Smooth muscle cell (in vitro differentiated cells): ENCODE data around the gene ERGIC3. TPM values are rescaled to one million over a fixed set of nuclear protein-coding genes. Genes with fewer than 3 reads are reported as not detected.
A peak's percentile ranks its signal among the peaks of the same experiment; 100 is the strongest.

Source experiments
- DNase-seq: peaks from one replicate; lab custom pipeline; 2025; ENCODE audit not compliant: unreplicated experiment; lab: John Stamatoyannopoulos, UW
- H2AFZ ChIP-seq: fragments of 200-600 bp; sonication (generic); 2 replicates; pipeline ENCODE4 v1.6.0; 2016; ENCODE audit warnings: antibody characterized with exemption, low read depth, mild to moderate bottlenecking
- H3F3A ChIP-seq: fragments of 200-600 bp; sonication (generic); 2 replicates; pipeline ENCODE4 v1.6.0; 2017; ENCODE audit warnings: antibody characterized with exemption, low read depth
- H3K27ac ChIP-seq: fragments of 200-600 bp; sonication (generic); 2 replicates; pipeline ENCODE4 v1.5.1; 2016; ENCODE audit warnings: low read depth, mild to moderate bottlenecking
- H3K27me3 ChIP-seq: fragments of 200-600 bp; sonication (generic); 2 replicates; pipeline ENCODE4 v1.6.1; 2016; ENCODE audit warnings: low read depth, mild to moderate bottlenecking
- H3K36me3 ChIP-seq: fragments of 200-600 bp; sonication (generic); 2 replicates; pipeline ENCODE4 v1.5.1; 2016; ENCODE audit warnings: low read depth
- H3K4me1 ChIP-seq: fragments of 200-600 bp; sonication (generic); 2 replicates; pipeline ENCODE4 v1.5.1; 2016; ENCODE audit warnings: low read depth
- H3K4me2 ChIP-seq: fragments of 200-600 bp; sonication (generic); 2 replicates; pipeline ENCODE4 v1.6.0; 2016; ENCODE audit warnings: mild to moderate bottlenecking
- H3K4me3 ChIP-seq: fragments of 200-600 bp; sonication (generic); 2 replicates; pipeline ENCODE4 v1.5.1; 2016; ENCODE audit warnings: mild to moderate bottlenecking
- H3K79me2 ChIP-seq: fragments of 200-600 bp; sonication (generic); 2 replicates; pipeline ENCODE4 v1.6.0; 2016; ENCODE audit warnings: low read depth, mild to moderate bottlenecking
- H3K9ac ChIP-seq: fragments of 200-600 bp; sonication (generic); 2 replicates; pipeline ENCODE4 v1.6.0; 2016; ENCODE audit warnings: low read depth
- H3K9me3 ChIP-seq: fragments of 200-600 bp; sonication (generic); replicated peaks from 2 replicates; pipeline ENCODE4 v1.5.1; 2016; ENCODE audit warnings: low read depth
- H4K20me1 ChIP-seq: fragments of 200-600 bp; sonication (generic); 2 replicates; pipeline ENCODE4 v1.6.0; 2016; ENCODE audit warnings: low read depth
- WGBS: methylation state at CpG from one replicate; pipeline ENCODE4 v1.1.7; 2016; ENCODE audit warnings: low lambda C conversion rate; 5-methylcytosine and 5-hydroxymethylcytosine counted together
- polyA plus RNA-seq: library from polyadenylated mRNA; unstranded; fragments of >200 nt; fragmentation: Nextera tagmentation; extraction: Ambion mirVana; gene quantifications from 2 replicates; pipeline ENCODE4 v1.2.1, GENCODE V29; 2016
- total RNA-seq: library from RNA; depleted of rRNA; stranded (reverse); fragments of >200 nt; gene quantifications from 2 replicates; pipeline ENCODE4 v1.2.3, GENCODE V29; 2014
- TF ChIP-seq, protein P1 (sequence below): fragments of 200-600 bp; sonication (generic); IDR thresholded peaks from 2 replicates; pipeline ENCODE4 v1.5.1; 2017; ENCODE audit warnings: borderline replicate concordance, mild to moderate bottlenecking, antibody characterized with exemption; ENCODE audit not compliant: insufficient read depth, poor library complexity, severe bottlenecking

ERGIC3 gene
- total and polyA plus RNA-seq, 2 experiments from 2014 or later: 245 to 252 TPM

DNA sequence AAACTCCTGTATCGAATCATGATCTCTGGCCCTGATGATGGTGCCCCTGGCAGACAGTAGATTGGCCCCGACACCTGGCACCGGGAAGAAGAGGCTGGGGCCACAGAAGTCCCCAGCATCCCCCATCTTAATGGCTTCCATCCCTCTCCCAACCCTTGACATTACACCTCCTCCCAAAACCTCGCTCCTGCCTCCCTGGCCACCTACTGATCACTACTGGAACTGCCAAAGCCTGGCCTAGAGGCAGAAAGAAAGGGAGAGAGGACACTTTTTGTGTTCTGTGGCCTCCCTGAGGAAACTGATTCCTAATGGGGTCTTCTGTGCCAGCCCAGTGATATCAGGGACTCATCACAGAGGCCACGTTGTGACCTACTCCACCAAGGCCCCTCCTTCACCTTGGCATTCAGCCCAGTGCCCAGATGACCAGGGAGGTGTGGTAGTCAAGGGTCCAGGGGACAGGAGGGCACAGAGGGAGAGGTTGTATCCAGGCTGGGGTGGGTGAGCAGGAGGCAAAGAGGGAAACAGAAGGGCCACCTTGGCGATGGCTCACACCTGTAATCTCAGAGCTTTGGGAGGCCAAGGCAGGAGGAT, 18.5 kb upstream of the ERGIC3 start:
- no peaks in the 10 kb centered on the region for H3K79me2 ChIP-seq
- no peaks in the 10 kb centered on the region for H3F3A ChIP-seq
- H3K36me3 ChIP-seq: no peaks in the 10 kb centered on the region
- no peak overlapping the region for H3K9ac ChIP-seq
- no peak overlapping the region for H3K4me3 ChIP-seq
- no peak overlapping the region for H3K4me2 ChIP-seq
- DNase-seq: no peak
- H4K20me1 ChIP-seq: no peaks in the 10 kb centered on the region
- H3K27me3 ChIP-seq: no peaks in the 10 kb centered on the region
- TF ChIP-seq, protein P1, sequence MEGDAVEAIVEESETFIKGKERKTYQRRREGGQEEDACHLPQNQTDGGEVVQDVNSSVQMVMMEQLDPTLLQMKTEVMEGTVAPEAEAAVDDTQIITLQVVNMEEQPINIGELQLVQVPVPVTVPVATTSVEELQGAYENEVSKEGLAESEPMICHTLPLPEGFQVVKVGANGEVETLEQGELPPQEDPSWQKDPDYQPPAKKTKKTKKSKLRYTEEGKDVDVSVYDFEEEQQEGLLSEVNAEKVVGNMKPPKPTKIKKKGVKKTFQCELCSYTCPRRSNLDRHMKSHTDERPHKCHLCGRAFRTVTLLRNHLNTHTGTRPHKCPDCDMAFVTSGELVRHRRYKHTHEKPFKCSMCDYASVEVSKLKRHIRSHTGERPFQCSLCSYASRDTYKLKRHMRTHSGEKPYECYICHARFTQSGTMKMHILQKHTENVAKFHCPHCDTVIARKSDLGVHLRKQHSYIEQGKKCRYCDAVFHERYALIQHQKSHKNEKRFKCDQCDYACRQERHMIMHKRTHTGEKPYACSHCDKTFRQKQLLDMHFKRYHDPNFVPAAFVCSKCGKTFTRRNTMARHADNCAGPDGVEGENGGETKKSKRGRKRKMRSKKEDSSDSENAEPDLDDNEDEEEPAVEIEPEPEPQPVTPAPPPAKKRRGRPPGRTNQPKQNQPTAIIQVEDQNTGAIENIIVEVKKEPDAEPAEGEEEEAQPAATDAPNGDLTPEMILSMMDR: peak; percentile 35
- no peak overlapping the region for H2AFZ ChIP-seq
- WGBS: 70% methylated on average over 5 of the region's 6 CpGs
- no peak overlapping the region for H3K27ac ChIP-seq
- no peaks in the 10 kb centered on the region for H3K9me3 ChIP-seq
- H3K4me1 ChIP-seq: no peaks in the 10 kb centered on the region

DNA sequence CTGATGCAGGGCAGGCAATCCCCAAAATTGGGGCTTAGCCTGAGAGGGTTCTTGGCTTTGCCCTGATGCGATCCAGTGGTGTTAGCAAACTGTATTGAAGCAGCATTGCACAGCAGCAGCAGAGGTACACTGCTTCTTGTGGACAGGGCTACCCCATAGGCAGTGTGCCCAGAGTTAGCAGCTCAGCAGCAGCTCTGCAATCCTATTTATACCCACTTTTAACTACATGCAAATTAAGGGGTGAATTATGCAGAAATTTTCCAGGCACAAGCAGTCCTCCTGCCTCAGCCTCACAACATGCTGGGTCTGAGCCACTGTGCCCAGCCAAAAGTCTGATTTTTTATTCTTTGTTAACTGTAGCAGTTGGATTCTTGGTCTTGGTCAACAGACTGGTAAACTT, 16.2 kb upstream of the ERGIC3 start:
- H3K27me3 ChIP-seq: no peaks in the 10 kb centered on the region
- no peak overlapping the region for H3K4me3 ChIP-seq
- no peak for DNase-seq
- H3F3A ChIP-seq: no peaks in the 10 kb centered on the region
- no peaks in the 10 kb centered on the region for H3K4me1 ChIP-seq
- H3K27ac ChIP-seq: no peak overlapping the region
- no peak overlapping the region for H3K4me2 ChIP-seq
- TF ChIP-seq, protein P1: no peak
- H3K79me2 ChIP-seq: no peaks in the 10 kb centered on the region
- WGBS: 100% methylated on average over 1 of the region's 1 CpG
- H2AFZ ChIP-seq: no peak overlapping the region
- no peak overlapping the region for H3K9ac ChIP-seq
- no peaks in the 10 kb centered on the region for H3K9me3 ChIP-seq
- H4K20me1 ChIP-seq: no peaks in the 10 kb centered on the region
- H3K36me3 ChIP-seq: no peaks in the 10 kb centered on the region

DNA sequence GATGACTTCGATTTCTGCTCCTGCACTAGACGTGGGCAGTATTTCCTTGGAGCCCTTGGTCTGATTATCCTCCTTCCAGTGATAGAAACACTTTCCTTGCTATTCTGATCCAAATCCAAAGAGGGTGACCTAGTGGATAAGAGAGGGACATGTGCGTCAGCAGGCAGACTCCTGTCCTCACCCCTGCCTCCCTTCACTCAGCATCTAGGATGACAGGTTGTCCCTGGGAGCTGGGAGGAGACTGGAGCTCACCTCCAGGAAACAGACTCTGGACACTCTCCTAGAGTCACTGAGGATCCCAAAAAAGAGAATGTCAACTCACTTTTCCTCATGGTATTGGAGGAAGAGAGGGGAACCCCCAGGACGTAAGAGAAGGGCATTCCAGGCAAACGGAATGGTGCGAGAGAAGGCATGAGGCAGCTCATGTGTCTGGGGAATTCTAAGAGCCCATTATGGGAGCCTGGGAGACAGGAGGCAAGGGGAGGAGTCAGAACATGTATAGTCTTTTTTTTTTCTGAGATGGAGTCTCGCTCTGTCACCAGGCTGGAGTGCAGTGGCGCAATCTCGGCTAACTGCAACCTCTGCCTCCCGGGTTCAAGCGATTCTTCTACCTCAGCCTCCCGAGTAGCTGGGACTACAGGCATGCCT, 14.6 kb upstream of the ERGIC3 start:
- WGBS: 82% methylated on average over 12 of the region's 12 CpGs
- no peaks in the 10 kb centered on the region for H3K79me2 ChIP-seq
- H3K9ac ChIP-seq: no peak overlapping the region
- no peak overlapping the region for H3K27ac ChIP-seq
- H4K20me1 ChIP-seq: no peaks in the 10 kb centered on the region
- H3K4me3 ChIP-seq: no peak overlapping the region
- H3K4me2 ChIP-seq: no peak overlapping the region
- no peaks in the 10 kb centered on the region for H3K4me1 ChIP-seq
- TF ChIP-seq, protein P1: no peak
- no peaks in the 10 kb centered on the region for H3F3A ChIP-seq
- no peaks in the 10 kb centered on the region for H3K9me3 ChIP-seq
- no peak for DNase-seq
- no peak overlapping the region for H2AFZ ChIP-seq
- H3K27me3 ChIP-seq: no peaks in the 10 kb centered on the region
- H3K36me3 ChIP-seq: no peaks in the 10 kb centered on the region

DNA sequence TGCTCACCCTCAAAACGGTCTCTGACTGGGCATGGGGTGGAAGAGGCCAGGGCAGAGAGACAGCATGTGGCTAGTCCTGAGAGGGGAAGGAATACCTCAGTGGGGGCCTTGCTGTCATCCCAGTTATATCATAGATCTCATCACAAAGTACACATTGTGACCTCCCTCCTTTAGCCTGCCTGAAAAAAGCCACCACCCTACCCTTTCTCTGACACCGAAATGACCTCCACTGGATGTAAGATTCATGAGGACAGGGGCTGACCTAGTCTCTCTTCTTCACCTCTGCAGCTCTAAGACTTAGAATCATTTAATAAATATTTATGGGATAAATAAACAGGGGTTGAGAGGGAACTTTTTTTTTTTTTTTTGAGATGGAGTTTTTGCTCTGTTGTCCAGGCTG, 12.3 kb upstream of the ERGIC3 start, which contains the start of gene C20orf173:
TSS of gene C20orf173 (minus strand) at position 101 of the 400 bp plus-strand sequence. CDS start 279 bp downstream, outside the sequence.
- Histone ChIP-seq H3K79me2 (no peaks in the 10 kb centered on the region), H3K27ac (no peak within 1 kb of the TSS), H3K4me3 (no peak within 1 kb of the TSS), H3F3A (no peaks in the 10 kb centered on the region), H3K9me3 (no peaks in the 10 kb centered on the region), H3K4me2 (no peak within 1 kb of the TSS), H4K20me1 (no peaks in the 10 kb centered on the region), H3K9ac (no peak within 1 kb of the TSS), H3K4me1 (no peaks in the 10 kb centered on the region), H3K36me3 (no peaks in the 10 kb centered on the region), H2AFZ (no peak within 1 kb of the TSS), H3K27me3 (no peaks in the 10 kb centered on the region)
- WGBS: 93% methylated on average over 2 of the region's 2 CpGs
- TF ChIP-seq, protein P1: no peak
- no peak for DNase-seq
